HG03025 (cell line): ENCODE measurements around the gene CYP2C18.
"Not testable (repeated sequence)": the region's sequence is repeated elsewhere in the genome, so short reads cannot be mapped to it uniquely, and the experiment has no call there.

Experiments used
- ATAC-seq: cut with Tn5 transposase; IDR thresholded peaks from one replicate; pipeline ENCODE4 v1.9.1; 2021; ENCODE audit warnings: mild to moderate bottlenecking, moderate library complexity; ENCODE audit not compliant: unreplicated experiment, low FRiP score

Gene CYP2C18

DNA sequence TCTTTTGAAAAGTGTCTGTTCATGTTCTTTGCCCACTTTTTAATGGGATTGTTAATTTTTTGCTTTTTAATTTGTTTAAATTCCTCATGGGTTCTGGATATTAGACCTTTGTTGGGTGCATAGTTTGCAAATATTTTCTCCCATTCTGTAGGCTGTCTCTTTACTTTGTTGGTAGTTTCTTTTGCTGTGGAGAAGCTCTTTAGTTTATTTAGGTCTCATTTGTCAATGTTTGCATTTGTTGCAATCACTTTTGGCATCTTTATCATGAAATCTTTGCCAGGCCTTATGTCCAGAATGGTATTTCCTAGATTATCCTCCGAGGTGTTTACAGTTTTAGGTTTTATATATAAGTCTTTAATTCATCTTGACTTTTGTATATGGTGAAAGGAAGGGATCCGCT is 55.1 kb downstream of the CYP2C18 start:
- no peak for ATAC-seq

DNA sequence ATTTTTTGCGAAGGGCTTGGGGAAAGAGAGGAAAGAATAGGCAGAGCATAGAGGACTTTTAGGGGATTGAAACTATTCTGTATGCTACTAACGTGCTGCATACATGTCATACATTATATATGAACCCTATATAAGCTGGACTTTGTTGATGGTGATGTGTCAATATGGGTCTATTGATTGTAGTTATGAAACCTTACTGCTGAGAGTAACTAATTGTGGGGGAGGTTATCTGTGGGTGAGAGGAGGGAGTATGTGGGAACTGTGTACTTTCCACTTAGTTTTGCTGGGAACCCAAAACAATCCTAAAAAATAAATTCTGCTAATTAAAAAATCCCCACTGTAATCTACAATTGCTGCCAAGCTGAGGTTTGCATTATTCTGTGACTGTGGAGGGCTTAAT is 63.6 kb downstream of the CYP2C18 start:
- ATAC-seq, result no peak

DNA sequence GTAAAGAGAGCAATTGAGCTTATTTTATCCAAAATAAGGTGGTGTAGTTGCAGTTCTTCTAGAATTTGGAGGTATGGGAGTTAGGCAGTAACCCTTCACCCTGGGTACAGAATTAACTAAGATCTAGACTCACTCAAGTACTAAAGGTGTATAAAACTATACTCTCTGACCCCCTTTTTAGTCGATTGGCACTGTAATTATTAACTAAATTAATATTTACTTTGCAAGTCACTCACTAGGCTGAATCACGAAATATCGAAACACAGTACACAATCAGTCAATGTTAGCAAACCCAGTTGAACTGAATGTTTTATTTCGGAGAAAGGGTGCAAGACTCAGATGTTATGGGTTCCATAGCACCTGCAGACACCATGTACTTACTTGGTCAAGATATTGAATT is 64.3 kb downstream of the CYP2C18 start:
- no peak for ATAC-seq

DNA sequence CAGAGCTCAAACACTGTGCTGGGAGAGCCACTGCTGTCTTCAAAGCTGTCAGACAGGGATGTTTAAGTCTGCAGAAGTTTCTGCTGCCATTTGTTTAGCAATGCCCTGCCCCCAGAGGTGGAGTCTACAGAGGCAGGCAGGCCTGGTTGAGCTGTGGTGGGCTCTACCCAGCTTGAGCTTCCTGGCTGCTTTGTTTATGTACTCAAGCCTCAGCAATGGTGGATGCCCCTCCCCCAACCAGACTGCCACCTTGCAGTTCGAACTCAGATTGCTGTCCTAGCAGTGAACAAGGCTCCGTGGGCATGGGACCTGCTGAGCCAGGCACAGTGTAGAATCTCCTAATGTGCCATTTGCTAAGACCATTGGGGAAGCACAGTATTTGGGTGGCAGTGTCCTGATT is 74.4 kb downstream of the CYP2C18 start:
- no peak for ATAC-seq

DNA sequence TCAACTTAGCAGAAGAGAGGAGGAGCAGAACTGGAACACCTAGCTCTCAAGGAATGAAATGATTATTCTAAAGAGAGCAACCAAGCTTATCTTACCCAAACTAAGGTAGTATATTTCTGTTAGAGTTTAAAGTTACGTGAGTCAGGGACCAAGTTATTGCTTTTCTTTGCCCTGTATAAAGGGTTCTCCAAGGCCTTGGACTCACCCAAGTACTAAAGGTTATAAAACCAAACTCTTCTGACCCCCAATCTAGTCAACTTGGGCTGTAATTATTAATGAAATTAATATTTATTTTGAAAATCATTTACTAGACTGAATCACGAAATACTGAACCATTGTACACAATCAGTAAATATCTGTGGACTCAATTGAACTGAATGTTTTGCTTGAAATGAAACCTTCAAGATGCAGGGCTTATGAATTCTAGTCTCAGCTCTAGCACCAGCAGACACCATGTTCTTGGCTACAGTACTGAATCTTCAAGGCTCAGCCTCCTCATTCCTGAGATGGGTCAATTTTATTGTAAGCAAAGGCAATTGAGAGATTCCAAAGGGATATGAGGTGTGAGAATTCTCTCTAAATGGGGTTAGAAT is 77.2 kb downstream of the CYP2C18 start:
- no peak for ATAC-seq

DNA sequence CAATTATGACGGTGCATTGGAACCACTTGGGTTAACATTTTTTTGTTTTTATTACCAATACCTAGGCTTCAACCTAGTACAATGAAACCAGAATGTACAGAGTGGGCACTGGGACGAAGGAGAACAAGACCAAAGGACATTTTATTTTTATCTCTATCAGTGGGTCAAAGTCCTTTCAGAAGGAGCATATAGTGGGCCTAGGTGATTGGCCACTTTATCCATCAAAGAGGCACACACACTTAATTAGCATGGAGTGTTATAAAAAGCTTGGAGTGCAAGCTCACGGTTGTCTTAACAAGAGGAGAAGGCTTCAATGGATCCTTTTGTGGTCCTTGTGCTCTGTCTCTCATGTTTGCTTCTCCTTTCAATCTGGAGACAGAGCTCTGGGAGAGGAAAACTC is 78.9 kb downstream of the CYP2C18 start, which contains the start of gene CYP2C19:
Gene CYP2C19, plus strand, starts transcription at position 289 of the 400 bp plus-strand sequence. Its CDS starts 25 bp downstream, at position 314.
- no peak for ATAC-seq

DNA sequence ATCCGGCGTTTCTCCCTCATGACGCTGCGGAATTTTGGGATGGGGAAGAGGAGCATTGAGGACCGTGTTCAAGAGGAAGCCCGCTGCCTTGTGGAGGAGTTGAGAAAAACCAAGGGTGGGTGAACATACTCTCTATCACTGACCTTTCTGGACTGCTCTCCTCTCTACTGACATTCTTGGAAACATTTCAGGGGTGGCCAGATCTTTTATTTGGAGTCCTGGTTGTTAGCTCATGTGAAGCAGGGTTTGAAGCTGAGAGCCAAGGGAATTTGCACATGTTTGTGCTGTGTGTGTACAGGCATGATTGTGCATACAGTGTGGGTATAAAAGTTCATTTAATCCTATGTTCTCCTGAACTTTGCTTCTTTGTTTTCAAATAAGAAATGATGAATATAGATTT is 91.9 kb downstream of the CYP2C18 start:
- not testable (repeated sequence) for ATAC-seq

DNA sequence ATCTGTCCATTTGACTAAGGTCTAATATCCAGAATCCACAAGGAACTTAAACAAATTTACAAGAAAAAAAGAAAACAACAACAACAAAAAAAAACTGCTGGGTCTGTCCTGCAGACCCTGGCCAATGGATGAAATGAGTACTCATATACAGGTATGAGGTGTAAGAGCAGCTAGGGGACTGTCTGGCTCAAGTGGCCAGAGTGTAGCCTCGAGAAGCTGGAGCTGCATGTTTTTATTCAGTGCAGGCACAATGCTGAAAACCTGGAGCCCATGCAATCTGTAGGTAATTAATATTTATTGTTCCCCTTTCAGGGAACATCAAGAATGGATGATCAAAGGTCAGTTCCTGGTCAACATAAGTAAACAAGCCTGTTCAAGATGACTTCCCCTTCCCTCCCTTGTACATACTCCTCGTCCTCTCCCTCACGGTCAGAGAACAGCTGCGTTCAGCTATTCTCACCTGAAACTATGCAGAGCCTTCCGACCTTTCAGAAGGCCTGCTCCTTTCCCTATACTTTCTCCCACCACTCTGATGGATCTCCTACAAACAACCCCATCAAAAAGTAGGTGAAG is 94.4 kb downstream of the CYP2C18 start:
- ATAC-seq, result no peak

DNA sequence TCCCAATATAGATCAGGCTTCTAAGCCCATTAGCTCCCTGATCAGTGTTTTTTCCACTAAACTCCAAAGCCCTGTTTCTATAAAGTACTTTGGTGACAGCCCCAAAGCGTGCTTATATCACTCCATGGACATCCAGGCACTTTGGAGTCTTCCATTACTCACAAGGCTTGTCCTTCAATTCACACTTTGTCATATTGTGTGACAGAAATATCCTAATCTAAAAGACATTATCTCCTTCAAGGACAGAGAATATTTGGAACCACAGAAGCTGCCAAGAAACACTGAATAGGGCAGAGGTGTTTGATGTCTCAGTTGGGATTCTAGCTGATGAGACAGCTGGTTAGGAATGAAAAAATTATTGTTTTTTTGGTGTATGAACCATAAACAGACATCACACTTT is 97.3 kb downstream of the CYP2C18 start:
- no peak for ATAC-seq

DNA sequence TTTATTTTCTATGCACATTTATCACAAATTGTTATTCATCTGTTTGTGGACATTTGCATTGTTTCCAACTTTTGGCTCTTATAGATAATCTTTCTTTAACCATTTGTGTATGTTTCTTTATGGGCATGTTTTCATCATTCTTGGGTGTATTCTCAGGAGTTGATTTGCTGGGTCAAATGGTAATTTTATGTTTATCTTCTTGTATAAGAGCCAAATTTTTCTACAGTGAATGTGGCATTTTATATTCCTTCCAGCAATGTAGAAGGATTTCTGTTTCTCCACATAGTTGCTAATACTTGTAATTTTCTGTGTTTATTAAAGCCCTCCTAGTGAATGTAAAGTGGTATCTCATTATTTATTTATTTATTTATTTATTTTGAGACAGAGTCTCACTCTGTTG is 100.7 kb downstream of the CYP2C18 start:
- ATAC-seq, result no peak

DNA sequence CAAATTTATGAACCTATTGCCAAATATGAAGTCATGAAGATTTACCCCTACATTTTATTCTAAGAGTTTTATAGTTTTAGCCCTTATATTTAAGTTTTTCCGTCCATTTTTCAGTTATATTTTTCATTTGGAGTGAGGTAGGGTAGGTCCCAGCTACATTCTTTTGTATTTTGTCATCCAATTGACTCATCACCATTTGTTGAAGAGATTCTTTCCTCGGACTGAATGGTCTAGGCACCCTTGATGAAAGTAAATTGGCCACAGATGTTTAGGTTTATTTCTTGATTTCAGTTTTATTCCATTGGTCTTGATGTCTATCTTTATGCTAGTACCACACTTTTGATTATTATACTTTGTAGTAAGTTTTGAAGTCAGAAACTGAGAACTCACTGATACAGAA is 101.7 kb downstream of the CYP2C18 start:
- no peak for ATAC-seq
